Common myeloid progenitor, CD34-positive (primary cell): ENCODE data around the gene UTP15.

Experiments used
- CTCF ChIA-PET: fragments of 350-600 bp; sonication (Branson Sonifier 250); formaldehyde crosslinking; loops from one replicate; lab custom pipeline; 2021; ENCODE audit warnings: antibody characterized with exemption; lab: Charles Lee
- POLR2A ChIA-PET: fragments of 350-600 bp; sonication (Branson Sonifier 250); formaldehyde crosslinking; loops from one replicate; lab custom pipeline; 2021; ENCODE audit warnings: antibody characterized with exemption; lab: Charles Lee
- DNase-seq, 3 donors: peaks; one replicate each; pipeline versions ENCODE4 v3.0.0 to v3.0.0-alpha.2; 2013
- H3K27ac ChIP-seq, 2 experiments: 1 replicate in 1 of 2; 2 replicates in 1 of 2; pipeline ENCODE4 v1.7.0; 2013; ENCODE audit warnings: inconsistent platforms in 2 of 2, low read length in 2 of 2, mild to moderate bottlenecking in 2 of 2, low read depth in 1 of 2, moderate library complexity in 1 of 2; ENCODE audit not compliant: severe bottlenecking in 2 of 2, insufficient read depth in 1 of 2, poor library complexity in 1 of 2
- H3K27me3 ChIP-seq, 5 experiments: replicated peaks in 2 of 5; 1 replicate in 3 of 5; 2 replicates in 2 of 5; pipeline versions ENCODE4 v1.6.1 to v1.7.0; 2013; ENCODE audit warnings: low read length in 4 of 5, mild to moderate bottlenecking in 2 of 5, moderate library complexity in 2 of 5, inconsistent platforms in 1 of 5; ENCODE audit not compliant: insufficient read depth in 5 of 5, control insufficient read depth in 4 of 5
- H3K36me3 ChIP-seq, 4 experiments: 1 replicate in 2 of 4; 2 replicates in 2 of 4; pipeline versions ENCODE4 v1.6.1 to v1.7.0; 2013; ENCODE audit warnings: low read length in 3 of 4, control low read depth in 1 of 4, mild to moderate bottlenecking in 1 of 4; ENCODE audit not compliant: control insufficient read depth in 4 of 4, insufficient read depth in 4 of 4
- H3K4me1 ChIP-seq, 4 experiments: 1 replicate in 3 of 4; 2 replicates in 1 of 4; pipeline versions ENCODE4 v1.6.1 to v1.7.1; 2013; ENCODE audit warnings: low read length in 3 of 4, mild to moderate bottlenecking in 3 of 4, control low read depth in 1 of 4, inconsistent platforms in 1 of 4, moderate library complexity in 1 of 4; ENCODE audit not compliant: control insufficient read depth in 4 of 4, insufficient read depth in 4 of 4; ENCODE audit errors: control extremely low read depth in 1 of 4
- H3K4me3 ChIP-seq, 7 experiments: 1 replicate in 4 of 7; 2 replicates in 3 of 7; pipeline versions ENCODE4 v1.5.1 to v1.7.0; 2013; ENCODE audit warnings: mild to moderate bottlenecking in 7 of 7, low read length in 6 of 7, moderate library complexity in 6 of 7, inconsistent platforms in 2 of 7, low read depth in 2 of 7, control low read depth in 1 of 7; ENCODE audit not compliant: insufficient read depth in 4 of 7, control insufficient read depth in 1 of 7; ENCODE audit errors: extremely low read depth in 1 of 7
- H3K9me3 ChIP-seq, 5 experiments: 1 replicate in 4 of 5; 2 replicates in 1 of 5; pipeline versions ENCODE4 v1.6.1 to v1.7.1; 2013; ENCODE audit warnings: low read length in 4 of 5, mild to moderate bottlenecking in 2 of 5, inconsistent platforms in 1 of 5, low read depth in 1 of 5, moderate library complexity in 1 of 5; ENCODE audit not compliant: control insufficient read depth in 4 of 5, insufficient read depth in 2 of 5; ENCODE audit errors: control extremely low read depth in 1 of 5
- WGBS: methylation state at CpG from one replicate; pipeline ENCODE4 v1.1.5; 2013; ENCODE audit not compliant: insufficient coverage; 5-methylcytosine and 5-hydroxymethylcytosine counted together

UTP15 gene

DNA sequence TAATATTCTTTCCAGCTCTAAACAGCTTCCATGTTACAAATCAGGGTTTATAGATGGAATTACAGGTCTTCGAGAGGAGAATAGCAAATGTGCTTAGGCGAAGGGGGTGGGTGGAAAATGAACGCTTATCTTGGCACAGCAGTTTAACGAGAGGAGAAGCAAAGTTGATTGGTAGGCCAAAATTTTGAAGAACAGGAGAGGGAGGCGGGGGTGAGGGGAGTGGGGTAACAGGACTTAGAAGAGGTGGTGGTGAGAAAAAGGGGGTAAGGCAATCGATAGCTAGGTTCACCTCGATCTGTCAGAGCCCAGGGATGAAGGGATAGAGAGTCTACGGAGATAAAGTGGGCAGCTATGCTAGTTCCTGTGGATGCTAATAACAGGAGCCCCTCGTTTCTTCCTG, 868 bp upstream of the UTP15 start:
- 0% methylated on average over 9 of the region's 9 CpGs for WGBS
- Histone ChIP-seq H3K36me3 (peaks cover 6 to 23% (median 12%) of the 10 kb centered on the region in 4 experiments), H3K4me1 (peaks cover 20 to 25% (median 24%) of the 10 kb centered on the region in 4 experiments), H3K27ac (peak overlapping the region; percentile 99), H3K27me3 (no peaks in the 10 kb centered on the region), H3K9me3 (no peaks in the 10 kb centered on the region), H3K4me3 (peak overlapping the region; percentile 97 to 100 (median 100))
- ChIA-PET POLR2A (interaction anchor here (0.7 to 1.3 kb wide), 2 partner anchors 8 to 232 kb away, joined by 3 to 4 read pairs; no protein-coding TSS in a partner anchor), CTCF (interaction anchor here (1.2 kb wide), 1 partner anchor 9 kb away, joined by 4 read pairs; no protein-coding TSS in a partner anchor)
- DNase-seq: peak; percentile 11 to 62 (median 48)

- 0% methylated on average over 5 of the region's 8 CpGs for WGBS
- DNase-seq: peak in 2 of 3 donors; percentile 3 to 6
- Histone ChIP-seq H3K27me3 (no peaks in the 10 kb centered on the region), H3K27ac (peak overlapping the region; percentile 99), H3K36me3 (peaks cover 5 to 26% (median 16%) of the 10 kb centered on the region in 4 experiments), H3K4me3 (peak overlapping the region; percentile 97 to 100 (median 100)), H3K4me1 (peaks cover 20 to 25% (median 24%) of the 10 kb centered on the region in 4 experiments), H3K9me3 (no peaks in the 10 kb centered on the region)
- CTCF ChIA-PET: no interaction called here
- POLR2A ChIA-PET: interaction anchor here (0.5 to 1.3 kb wide), 2 partner anchors 9 to 15 kb away, joined by 3 to 4 read pairs; no protein-coding TSS in a partner anchor
Observed at GRCh38 chr5:73565969-73566547, 515 bp downstream of the UTP15 start.

DNA sequence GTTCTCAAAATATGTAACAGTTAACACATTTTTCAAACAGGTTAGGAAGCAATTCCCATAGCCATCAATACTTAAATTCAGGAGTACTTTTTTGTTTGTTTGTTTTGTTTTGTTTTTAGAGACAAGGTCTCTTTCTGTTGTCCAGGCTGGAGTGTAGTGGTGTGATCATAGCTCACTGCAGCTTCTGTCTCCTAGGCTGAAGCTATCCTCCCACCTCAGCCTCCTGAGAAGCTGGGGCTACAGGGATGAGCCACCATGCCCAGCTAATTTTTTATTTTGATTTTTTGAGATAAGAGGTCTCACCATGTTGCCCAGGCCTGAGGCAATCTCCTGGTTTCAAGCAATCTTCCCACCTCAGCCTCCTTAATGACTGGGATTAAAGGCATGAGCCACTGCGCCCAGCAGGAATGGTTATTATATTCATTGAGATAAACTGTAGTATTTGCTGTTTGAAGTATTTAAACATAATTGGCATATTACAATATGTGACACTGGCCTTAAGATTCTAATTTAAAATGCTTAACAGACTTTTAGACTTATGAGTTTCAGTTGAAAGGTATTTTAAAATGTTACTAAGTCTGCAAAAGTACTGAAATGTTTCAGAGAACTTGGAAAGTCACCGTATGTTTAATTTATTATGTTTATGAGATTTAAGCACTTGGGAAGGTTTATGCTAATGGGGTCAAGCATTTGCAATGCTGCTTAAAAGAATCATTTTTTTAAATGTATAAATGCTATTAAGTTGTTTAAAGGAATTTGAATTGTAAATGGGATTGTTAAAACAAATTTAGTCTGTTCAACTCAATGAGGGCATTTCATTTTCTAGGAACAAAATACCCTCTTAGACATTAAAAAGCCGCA, 17.0 kb downstream of the UTP15 start:
- H3K4me1 ChIP-seq: no peaks in the 10 kb centered on the region
- WGBS: 0% methylated on average over 1 of the region's 3 CpGs
- POLR2A ChIA-PET: no interaction called here
- H3K27me3 ChIP-seq: no peaks in the 10 kb centered on the region
- no peak for DNase-seq
- H3K9me3 ChIP-seq: no peaks in the 10 kb centered on the region
- H3K36me3 ChIP-seq: peaks cover 11 to 40% (median 27%) of the 10 kb centered on the region in 4 experiments
- CTCF ChIA-PET: interaction anchor here (1.2 to 2.9 kb wide), 2 partner anchors 9 to 46 kb away, joined by 3 to 23 read pairs; no protein-coding TSS in a partner anchor
- no peak overlapping the region for H3K27ac ChIP-seq
- H3K4me3 ChIP-seq: no peak overlapping the region

GRCh38 chr5:73587923-73588322, 22.4 kb downstream of the UTP15 start:
- no peaks in the 10 kb centered on the region for H3K36me3 ChIP-seq
- ChIA-PET CTCF (interaction anchor here (0.7 to 12.6 kb wide), 4 partner anchors 12 to 205 kb away, joined by 3 to 161 read pairs (median 6); no protein-coding TSS in a partner anchor), POLR2A (no interaction called here)
- H3K9me3 ChIP-seq: no peaks in the 10 kb centered on the region
- H3K4me3 ChIP-seq: no peak overlapping the region
- DNase-seq: no peak
- no CpG with 5 or more reads among the region's 1 CpG for WGBS
- no peaks in the 10 kb centered on the region for H3K4me1 ChIP-seq
- no peaks in the 10 kb centered on the region for H3K27me3 ChIP-seq
- no peak overlapping the region for H3K27ac ChIP-seq

GRCh38 chr5:73591102-73591695, 25.7 kb downstream of the UTP15 start:
- peak; percentile 82 to 92 (median 87) for DNase-seq
- Histone ChIP-seq H3K36me3 (no peaks in the 10 kb centered on the region), H3K4me3 (no peak overlapping the region), H3K9me3 (no peaks in the 10 kb centered on the region), H3K27ac (no peak overlapping the region), H3K27me3 (no peaks in the 10 kb centered on the region), H3K4me1 (no peaks in the 10 kb centered on the region)
- POLR2A ChIA-PET: interaction anchor here (0.6 kb wide), 1 partner anchor 48 kb away, joined by 3 read pairs; no protein-coding TSS in a partner anchor
- CTCF ChIA-PET: interaction anchor here (0.7 to 12.6 kb wide), 19 partner anchors 9 to 1058 kb away, joined by 3 to 161 read pairs (median 5); partner anchors contain the start of genes ARHGEF28 and ENC1
- WGBS: no CpG with 5 or more reads among the region's 4 CpGs

DNA sequence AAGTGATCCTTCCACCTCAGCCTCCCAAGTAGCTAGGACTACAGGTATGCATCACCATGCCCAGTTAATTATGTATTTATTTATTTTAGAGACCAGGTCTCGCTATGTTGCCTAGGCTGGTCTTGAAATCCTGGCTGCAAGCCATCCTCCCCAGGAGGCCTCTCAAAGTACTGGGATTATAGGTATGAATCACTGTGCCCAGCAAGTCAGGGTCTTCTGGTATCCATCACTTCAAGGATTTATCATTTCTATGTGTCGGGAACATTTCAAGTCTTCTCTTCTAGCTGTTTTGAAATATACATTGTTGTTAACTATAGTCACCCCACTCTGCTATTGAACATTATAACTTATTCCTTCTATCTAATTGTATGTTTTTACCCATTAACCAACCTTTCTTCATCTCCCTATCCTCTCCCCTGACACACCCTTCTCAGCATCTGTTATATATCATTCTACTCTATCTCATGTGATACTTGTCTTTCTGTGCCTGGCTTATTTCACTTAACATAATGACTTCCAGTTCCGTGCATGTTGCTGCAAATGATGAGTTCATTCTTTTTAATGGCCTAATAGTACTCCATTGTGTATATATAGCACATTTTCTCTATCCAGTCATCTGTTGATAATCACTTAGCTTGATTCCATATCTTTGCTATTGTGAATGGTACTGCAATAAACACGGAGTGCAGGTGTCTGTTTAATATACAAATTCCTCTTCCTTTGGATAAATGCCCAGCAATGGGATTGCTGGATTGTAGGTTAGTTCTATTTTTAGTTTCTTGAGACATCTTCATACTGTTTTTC, 26.4 kb downstream of the UTP15 start:
- POLR2A ChIA-PET: interaction anchor here (0.6 kb wide), 1 partner anchor 47 kb away, joined by 3 read pairs; no protein-coding TSS in a partner anchor

More for the DNA sequence above, 26.4 kb downstream of the UTP15 start:
- WGBS: 60% methylated on average over 1 of the region's 4 CpGs
- no peak for DNase-seq
- Histone ChIP-seq H3K4me3 (no peak overlapping the region), H3K9me3 (no peaks in the 10 kb centered on the region), H3K27me3 (no peaks in the 10 kb centered on the region), H3K27ac (no peak overlapping the region), H3K4me1 (no peaks in the 10 kb centered on the region), H3K36me3 (no peaks in the 10 kb centered on the region)
- CTCF ChIA-PET: interaction anchor here (0.6 to 12.6 kb wide), 19 partner anchors 11 to 1057 kb away, joined by 3 to 161 read pairs (median 5); partner anchors contain the start of genes ARHGEF28 and ENC1
